Activated CD8-positive, alpha-beta memory T cell treated with anti-CD3 and anti-CD28 coated beads, Interleukin-2, amount 50 U/mL, for 1 hour (primary cell): Measurements from ENCODE around the gene PRXL2C.
A peak's percentile ranks its signal among the peaks of the same experiment; 100 is the strongest.
"Not testable (repeated sequence)": the region's sequence is repeated elsewhere in the genome, so short reads cannot be mapped to it uniquely, and the experiment has no call there.

Experiments
- DNase-seq: peaks from one replicate; pipeline ENCODE4 v3.0.0-alpha.2; 2020; ENCODE audit errors: extremely low read depth

The PRXL2C gene

DNA sequence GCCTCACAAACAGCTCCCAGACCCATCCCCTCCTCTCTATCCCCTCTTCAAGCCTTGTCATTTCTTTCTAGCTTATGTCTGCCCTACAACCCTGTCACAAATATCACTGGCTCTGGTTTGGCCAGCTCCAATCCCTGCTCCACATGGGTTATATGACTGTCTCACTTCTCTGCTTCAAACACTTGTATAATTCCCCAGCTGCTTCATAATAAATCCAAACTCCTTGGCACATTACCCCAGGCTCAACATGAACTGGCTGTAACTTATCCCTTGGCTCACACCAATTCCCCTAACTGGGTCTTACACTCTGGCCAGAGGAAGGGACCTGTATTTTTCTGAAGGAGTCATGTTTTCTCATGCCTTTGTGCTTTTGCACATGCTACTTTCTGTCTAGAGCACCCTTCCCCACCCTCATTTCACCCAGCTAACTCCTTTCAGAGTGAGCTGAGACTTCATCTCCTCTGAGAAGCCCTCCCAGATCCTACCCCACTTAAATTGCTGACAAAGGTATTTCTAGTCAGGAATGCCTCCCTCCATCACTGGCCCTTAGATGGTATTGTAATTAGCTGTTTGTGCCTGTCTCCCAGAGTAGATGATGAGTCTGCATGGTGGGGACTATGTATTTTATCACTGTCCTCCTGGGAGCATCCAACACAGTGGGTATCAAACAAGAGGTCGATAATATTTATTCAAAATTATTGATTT is 5.3 kb downstream of the PRXL2C start:
- no peak for DNase-seq

DNA sequence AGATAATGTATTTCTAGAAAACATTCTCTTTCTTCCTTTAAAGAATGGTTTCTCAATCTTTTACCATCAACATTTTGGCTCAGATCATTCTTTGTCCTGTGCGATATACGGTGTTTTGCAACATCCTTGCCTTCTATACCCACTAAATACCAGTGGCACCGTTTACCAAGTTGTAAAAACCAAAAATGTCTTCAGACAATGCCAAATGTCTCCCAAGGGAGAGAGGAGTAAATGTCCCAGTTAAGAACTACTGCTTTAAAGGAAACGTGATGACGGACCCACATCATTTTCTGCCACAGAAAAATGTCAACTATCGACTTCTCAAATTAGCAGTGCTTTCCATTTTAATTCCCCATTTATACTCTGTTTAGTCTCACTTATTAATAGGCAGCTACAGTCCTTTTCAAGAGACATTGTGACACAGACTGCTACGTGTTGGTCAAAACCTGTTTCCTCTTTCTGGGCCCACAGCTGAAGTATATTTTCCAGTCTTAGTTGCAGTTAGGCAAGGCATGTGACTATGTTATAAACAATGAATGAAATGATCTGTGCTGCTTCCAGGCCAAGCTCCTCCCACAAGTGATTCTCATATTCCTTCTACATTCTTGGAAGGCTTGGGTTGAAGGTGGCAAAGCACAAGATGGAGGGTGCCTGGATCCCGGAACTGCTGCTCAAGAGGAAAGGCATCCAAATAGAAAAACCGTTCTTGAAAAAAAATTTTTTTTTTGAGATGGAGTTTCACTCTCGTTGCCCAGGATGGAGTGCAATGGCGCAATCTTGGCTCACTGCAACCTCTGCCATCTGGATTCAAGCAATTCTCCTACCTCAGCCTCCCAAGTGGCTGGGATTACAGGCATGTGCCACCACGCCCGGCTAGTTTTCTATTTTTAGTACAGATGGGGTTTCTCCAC is 8.8 kb downstream of the PRXL2C start:
- no peak for DNase-seq

DNA sequence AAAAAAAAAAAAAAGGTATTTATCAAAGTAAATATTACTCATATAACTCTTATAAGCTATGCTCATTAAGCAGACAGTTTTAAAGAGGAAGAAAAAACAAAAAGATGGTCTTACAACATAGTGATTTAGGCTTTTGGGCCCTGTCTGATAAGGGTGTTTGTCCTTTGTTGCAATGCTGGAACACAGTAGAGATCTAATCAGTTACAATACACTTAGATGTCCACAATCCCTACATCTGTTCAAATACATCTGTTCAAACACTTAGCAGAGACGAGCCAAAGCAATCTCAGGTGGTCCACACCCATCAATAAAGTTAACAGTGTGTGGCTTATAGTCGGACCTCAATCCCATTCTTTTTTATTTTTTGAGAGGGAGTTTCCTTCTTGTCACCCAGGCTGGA is 11.0 kb downstream of the PRXL2C start:
- no peak for DNase-seq

DNA sequence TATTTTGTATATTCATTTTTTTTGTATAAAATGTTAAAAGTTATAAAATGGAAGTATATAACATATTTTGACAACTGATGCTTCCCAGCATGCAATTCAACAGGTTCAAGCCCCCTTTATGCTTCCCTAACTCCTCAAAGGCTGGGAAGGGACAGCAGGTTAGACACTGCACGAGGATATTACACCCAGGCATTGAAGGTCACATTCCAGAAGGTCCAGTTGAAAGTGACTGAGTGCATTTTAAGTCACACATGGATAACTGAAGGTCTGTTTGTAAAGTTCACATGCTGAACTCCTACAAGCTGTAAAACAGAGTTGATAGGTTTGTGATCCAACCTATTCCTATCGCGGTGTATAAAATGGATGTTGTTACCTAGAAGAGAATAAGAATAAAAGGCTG is 13.6 kb downstream of the PRXL2C start:
- no peak for DNase-seq

GRCh38 chr9:96638606-96639364 is 16.3 kb downstream of the PRXL2C start:
- no peak for DNase-seq

DNA sequence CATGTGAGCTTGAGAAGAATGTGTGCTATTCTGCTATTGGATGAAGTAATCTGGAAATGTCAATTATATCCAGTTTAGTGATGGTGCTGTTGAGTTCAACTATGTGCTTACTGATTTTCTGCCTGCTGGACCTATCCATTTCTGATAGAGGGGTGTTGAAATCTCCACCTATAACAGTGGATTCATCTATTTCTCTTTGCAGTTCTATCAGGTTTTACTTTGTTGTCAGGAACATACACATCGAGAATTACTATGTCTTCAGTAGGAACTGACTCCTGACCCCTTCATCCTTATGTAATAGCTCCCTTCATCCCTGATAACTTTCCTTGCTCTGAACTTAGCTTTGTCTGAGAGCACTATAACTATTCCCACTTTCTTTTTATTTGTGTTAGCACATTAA is 18.7 kb downstream of the PRXL2C start:
- no peak for DNase-seq

GRCh38 chr9:96633579-96633978 is 21.5 kb downstream of the PRXL2C start:
- not testable (repeated sequence) for DNase-seq

- DNase-seq: no peak
Measured at GRCh38 chr9:96626912-96627311, 28.2 kb downstream of the PRXL2C start.

DNA sequence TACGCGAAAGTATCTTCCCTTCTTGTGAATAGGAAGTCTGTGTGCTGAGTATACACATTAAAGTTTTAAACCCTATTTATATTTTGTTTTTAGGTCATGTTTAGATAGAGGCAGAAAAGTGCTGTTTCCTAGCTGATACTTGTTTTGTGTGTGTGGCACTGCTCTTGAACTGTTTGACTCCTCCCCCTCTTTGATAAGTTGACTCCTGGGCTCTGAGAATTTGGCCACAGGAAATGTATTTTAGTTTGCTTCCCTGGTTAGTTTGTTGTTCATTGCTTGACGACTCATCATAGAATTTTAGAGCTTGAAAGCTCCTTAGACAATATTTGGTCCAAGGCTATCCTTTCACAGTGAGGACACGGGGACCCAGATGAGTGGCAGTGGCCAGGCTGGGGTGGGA is 33.5 kb downstream of the PRXL2C start:
- DNase-seq: no peak

GRCh38 chr9:96620832-96621269 is 34.3 kb downstream of the PRXL2C start:
- DNase-seq: no peak

- no peak for DNase-seq
Measured at GRCh38 chr9:96620181-96620514, 35.0 kb downstream of the PRXL2C start.

GRCh38 chr9:96619491-96620180 is 35.5 kb downstream of the PRXL2C start, which contains the start of gene CDC14B:
Gene CDC14B (minus strand): TSS chr9:96619843. CDS start chr9:96619378, 465 bp downstream.
- peak; percentile 45 for DNase-seq

GRCh38 chr9:96619124-96619465 is 36.0 kb downstream of the PRXL2C start:
- no peak for DNase-seq

DNA sequence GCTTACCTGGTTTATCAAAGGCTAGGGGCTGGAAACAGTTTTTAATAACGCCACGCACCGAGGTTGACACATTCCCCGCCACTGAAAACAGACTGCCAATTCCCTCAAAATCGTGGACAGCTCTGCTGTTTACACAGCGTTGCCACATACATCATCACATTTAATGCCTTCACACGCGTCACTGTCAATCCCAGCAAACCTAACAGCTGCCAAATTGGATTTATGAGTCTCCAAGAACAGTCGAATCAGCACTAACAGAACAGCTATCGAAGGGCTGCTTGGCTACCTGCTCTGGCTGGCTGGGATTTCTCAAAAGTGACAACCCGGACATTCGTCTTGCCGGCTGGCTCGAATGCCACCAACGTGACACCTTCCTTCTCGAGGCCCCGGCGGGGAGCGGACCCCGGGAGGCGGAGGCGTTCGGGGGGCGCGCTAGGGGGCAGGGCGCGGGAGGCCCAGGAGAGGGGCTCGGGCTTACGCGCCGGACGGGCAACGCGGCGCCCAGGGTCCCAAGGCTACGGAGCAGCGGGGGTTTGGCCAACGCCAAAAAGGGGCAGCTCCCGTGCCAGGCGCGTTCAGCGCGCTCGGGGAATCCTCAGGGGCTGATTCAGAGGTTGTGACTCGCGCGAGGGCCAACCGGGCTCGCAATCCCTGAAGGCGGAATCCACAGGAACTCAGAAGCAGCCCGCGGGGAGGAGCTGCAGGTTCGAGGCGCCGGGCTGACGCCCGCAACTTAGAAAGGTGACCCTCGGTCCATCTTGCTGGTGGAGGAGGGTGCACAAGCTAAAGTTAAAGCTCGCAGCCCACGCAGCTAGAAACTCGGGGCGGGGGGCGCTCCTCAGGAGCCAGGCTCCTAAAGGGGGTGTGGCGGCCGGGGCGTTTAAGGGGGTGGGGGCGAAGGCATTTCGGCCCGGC is 36.7 kb downstream of the PRXL2C start:
- no peak for DNase-seq

DNA sequence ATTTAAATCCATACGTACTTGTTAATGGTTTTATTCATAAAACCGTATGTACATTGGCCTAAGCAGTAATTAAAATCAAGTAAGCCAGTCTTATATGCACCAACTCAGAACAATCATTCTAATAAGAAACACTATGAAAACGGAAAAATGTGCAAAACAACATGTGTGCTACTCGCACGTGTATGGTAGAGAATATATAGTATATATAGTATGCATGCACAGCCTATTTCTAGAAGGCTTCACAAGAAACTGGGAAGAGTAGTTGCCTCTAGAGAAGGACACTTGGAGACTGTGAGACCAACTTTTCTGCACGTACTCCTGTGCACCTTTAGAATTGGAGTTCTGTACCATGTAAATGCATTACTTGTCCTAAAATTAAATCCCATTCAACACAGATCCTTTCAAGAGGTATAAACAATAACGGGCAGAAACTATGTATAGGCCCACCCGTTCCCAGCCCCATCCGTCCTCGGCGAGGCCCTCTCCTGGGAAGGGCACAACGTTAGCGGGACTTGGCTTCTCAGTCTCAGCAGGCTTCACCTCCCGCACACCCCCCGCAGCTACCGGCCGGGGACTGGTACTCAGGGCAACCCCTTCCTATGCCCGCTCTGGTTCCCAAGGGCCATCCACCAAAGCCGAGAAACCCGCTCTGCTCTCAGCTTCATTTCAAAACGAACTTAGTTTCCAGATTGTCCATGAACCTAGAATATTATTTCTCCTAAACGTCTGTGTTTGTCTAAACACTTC is 37.5 kb downstream of the PRXL2C start:
- no peak for DNase-seq

DNA sequence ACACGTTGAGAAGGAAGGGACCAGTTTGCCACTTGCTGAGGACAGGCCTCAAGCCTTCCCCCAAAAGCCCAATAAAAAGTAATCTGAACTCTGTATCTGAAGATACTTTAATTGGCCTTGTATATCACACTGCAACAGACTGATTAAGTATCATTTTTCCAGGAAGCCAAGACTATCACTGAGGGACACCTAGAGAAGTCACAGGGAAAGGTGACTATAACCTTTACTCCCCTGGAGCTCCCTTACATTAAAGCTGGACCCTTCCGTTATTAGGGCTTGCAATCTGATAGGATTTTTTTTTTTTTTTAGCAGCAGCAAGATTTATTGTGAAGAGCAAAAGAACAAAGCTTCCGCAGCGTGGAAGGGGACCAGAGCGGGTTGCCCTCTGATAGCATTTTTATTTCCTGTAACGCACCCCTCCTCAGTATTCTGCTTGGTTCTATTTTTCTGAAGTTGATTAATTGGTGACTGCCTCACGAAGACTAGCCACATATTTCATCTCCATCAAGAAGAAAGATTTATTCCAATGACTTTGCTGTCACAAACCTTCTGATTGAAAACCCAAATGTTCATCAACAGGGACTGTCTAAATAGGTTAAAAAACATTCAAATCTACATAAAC is 38.2 kb downstream of the PRXL2C start:
- DNase-seq: no peak

- no peak for DNase-seq
Measured at GRCh38 chr9:96615411-96615810, 39.7 kb downstream of the PRXL2C start.

DNA sequence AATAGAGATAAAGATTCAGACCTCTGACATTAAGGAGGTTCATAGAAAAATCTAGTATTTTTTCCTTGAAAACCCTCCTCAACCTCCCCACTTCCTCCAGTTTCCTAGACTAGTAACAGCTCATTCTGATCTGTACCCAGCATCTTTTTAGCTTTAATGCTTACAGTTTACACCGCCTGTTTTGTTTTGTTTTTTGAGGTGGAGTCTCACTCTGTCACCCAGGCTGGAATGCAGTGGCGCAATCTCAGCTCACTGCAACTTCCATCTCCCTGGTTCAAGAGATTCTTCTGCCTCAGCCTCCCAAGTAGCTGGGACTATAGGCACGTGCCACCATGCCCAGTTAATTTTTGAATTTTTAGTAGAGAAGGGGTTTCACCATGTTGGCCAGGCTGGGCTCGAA is 40.5 kb downstream of the PRXL2C start:
- DNase-seq: not testable (repeated sequence)

DNA sequence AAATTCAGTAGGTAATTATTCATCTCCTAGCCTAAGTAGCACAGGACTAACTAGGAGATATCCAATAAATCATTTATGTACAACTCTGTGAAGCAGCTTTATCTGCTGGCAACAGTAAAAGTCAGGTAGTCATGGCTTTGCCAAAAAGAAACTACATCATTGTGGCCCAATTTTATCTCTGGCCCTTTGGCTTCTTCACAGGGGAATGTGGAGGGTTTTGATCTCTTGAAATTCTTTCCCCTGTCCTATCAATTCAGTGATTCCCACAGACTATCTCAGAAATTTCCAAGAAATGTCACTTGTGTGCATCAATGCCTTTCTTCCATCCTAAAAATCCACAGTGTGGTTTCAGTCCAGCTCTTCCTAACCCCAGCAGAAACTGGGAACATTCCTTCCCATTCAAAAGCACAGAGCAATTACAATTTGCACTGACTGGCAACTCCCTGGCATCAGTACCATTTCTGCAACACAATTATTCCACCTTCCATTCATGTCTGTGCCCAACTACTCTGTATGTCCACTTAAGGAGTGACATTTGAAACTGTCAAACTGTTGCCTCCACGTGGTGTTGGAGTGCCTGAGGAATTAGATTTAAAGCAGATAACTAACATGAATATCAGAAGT is 42.0 kb downstream of the PRXL2C start:
- no peak for DNase-seq
